Kidney epithelial cell (primary cell): ENCODE results near the gene PCBP3. TPM values are rescaled to one million over a fixed set of nuclear protein-coding genes. Genes with fewer than 3 reads are reported as not detected.

ENCODE experiments used
- DNase-seq: peaks from one replicate; pipeline ENCODE4 v3.0.0-alpha.2; 2010; ENCODE audit warnings: low read depth
- H3K27me3 ChIP-seq: 2 replicates; pipeline ENCODE4 v1.6.0; 2011; ENCODE audit warnings: low read length; ENCODE audit not compliant: control insufficient read depth, insufficient read depth
- H3K36me3 ChIP-seq: 2 replicates; pipeline ENCODE4 v1.5.1; 2011; ENCODE audit warnings: low read length; ENCODE audit not compliant: control insufficient read depth, insufficient read depth
- H3K4me3 ChIP-seq: 2 replicates; pipeline ENCODE4 v1.5.1; 2011; ENCODE audit warnings: low read depth, mild to moderate bottlenecking, control low read depth, low read length
- total RNA-seq: library from RNA; depleted of rRNA; stranded (reverse); fragments of >200 nt; gene quantifications from 2 replicates; pipeline ENCODE4 v1.2.3, GENCODE V29; 2015
- TF ChIP-seq, protein P1 (sequence below): IDR thresholded peaks from 2 replicates; pipeline ENCODE4 v1.5.1; 2011; ENCODE audit warnings: mild to moderate bottlenecking, moderate library complexity, low read length, control low read depth, inconsistent platforms; ENCODE audit not compliant: insufficient read depth, poor library complexity, severe bottlenecking

Gene PCBP3
- total RNA-seq, 1 donor from 2014 or later, result 1.3 TPM

DNA sequence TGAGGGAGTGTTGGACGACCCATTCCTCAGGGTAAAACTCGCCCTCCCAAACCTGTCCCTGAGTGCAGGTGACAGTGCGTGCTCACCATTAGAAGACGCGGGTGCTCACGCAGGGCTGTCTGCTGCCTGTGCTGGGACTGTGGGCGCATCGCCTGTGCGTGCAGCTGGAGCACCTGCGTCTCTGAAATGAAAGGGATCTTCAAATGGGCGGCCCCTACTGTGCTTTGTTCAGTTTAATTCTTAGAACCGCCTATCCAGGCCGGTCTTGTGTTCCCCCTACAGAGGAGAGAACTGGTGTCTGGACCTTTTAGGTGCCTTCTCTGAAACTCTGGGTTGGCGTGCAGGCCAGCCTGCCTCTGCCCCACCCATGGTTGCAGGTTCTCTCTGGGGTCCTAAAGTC, 125.8 kb downstream of the PCBP3 start:
- TF ChIP-seq, protein P1, sequence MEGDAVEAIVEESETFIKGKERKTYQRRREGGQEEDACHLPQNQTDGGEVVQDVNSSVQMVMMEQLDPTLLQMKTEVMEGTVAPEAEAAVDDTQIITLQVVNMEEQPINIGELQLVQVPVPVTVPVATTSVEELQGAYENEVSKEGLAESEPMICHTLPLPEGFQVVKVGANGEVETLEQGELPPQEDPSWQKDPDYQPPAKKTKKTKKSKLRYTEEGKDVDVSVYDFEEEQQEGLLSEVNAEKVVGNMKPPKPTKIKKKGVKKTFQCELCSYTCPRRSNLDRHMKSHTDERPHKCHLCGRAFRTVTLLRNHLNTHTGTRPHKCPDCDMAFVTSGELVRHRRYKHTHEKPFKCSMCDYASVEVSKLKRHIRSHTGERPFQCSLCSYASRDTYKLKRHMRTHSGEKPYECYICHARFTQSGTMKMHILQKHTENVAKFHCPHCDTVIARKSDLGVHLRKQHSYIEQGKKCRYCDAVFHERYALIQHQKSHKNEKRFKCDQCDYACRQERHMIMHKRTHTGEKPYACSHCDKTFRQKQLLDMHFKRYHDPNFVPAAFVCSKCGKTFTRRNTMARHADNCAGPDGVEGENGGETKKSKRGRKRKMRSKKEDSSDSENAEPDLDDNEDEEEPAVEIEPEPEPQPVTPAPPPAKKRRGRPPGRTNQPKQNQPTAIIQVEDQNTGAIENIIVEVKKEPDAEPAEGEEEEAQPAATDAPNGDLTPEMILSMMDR, result no peak
- DNase-seq, result no peak
- Histone ChIP-seq H3K36me3 (no peaks in the 10 kb centered on the region), H3K27me3 (no peaks in the 10 kb centered on the region), H3K4me3 (no peak overlapping the region)

DNA sequence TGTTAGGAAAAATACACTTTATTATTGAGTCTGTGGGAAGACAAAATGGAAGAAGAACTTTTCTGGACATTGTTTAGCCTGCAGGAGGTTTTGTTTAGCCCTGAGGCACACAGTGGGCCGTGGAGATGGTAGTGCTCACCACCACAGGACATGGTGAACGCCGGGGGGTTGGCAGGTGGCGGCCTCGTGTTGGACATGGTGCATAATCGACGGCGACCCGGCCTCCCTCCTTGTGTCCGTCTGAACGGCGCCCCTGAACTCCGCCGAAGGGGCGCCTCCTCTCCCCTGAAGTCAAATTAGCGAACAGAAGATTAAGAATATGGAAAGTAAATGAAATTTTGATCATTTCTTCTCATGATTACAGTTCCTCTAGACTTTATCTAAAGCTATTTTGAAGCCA, 126.4 kb downstream of the PCBP3 start:
- Histone ChIP-seq H3K27me3 (no peaks in the 10 kb centered on the region), H3K4me3 (no peak overlapping the region), H3K36me3 (no peaks in the 10 kb centered on the region)
- TF ChIP-seq, protein P1, result no peak
- no peak for DNase-seq

GRCh38 chr21:45772180-45772579, 128.7 kb downstream of the PCBP3 start:
- Histone ChIP-seq H3K27me3 (no peaks in the 10 kb centered on the region), H3K36me3 (no peaks in the 10 kb centered on the region), H3K4me3 (no peak overlapping the region)
- no peak for DNase-seq
- TF ChIP-seq, protein P1, result no peak

- DNase-seq, result no peak
- Histone ChIP-seq H3K36me3 (no peaks in the 10 kb centered on the region), H3K4me3 (no peak overlapping the region), H3K27me3 (no peaks in the 10 kb centered on the region)
- TF ChIP-seq, protein P1, result no peak
Observed at GRCh38 chr21:45774291-45774690, 130.8 kb downstream of the PCBP3 start.

- Histone ChIP-seq H3K4me3 (no peak overlapping the region), H3K27me3 (no peaks in the 10 kb centered on the region)
- TF ChIP-seq, protein P1, result no peak
Observed at GRCh38 chr21:45776971-45777370, 133.4 kb downstream of the PCBP3 start.

DNA sequence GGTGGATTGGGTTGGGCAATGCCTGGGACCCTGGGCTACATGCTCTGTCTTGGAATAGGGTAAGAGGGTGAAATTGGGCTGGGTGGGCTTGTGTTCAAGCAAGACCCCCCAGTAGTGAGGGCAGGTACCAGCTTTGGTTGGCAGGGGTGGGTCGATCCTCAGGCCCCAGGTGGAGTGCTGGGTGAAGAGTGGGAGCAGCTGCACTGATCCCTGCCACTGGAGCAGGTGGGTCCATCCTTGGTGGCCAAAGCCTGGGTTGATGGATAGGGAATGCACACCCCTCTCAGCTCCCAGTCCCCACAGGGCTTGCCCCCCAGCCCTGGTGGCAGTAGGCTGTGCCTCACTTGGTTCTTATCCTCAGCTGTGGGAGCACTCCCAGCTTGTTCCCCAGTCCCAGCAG, 135.2 kb downstream of the PCBP3 start:
- TF ChIP-seq, protein P1, result no peak
- H3K36me3 ChIP-seq, result no peaks in the 10 kb centered on the region
- no peak overlapping the region for H3K4me3 ChIP-seq
- DNase-seq, result no peak
- no peaks in the 10 kb centered on the region for H3K27me3 ChIP-seq

More at GRCh38 chr21:45776971-45777370, 133.4 kb downstream of the PCBP3 start:
- no peaks in the 10 kb centered on the region for H3K36me3 ChIP-seq
- no peak for DNase-seq
